GM12892 (cell line): ENCODE results near the gene ARL6IP1.

ENCODE experiments used
- POLR2A ChIP-seq: IDR thresholded peaks from 2 replicates; pipeline ENCODE4 v1.6.1; 2011; ENCODE audit warnings: low read depth, low read length, control low read depth
- TAF1 ChIP-seq: IDR thresholded peaks from 2 replicates; pipeline ENCODE4 v1.6.1; 2011; ENCODE audit warnings: low read depth, mild to moderate bottlenecking, control low read depth, low read length, borderline replicate concordance

GRCh38 chr16:18805257-18805773, 4.0 kb upstream of the ARL6IP1 start:
- no peak for TF ChIP-seq POLR2A
- TF ChIP-seq TAF1: no peak
